Measurements from ENCODE around the gene DENND4B. TPM values are rescaled to one million over a fixed set of nuclear protein-coding genes. Genes with fewer than 3 reads are reported as not detected.

Gene DENND4B
- total RNA-seq, 1 donor from 2014 or later = 13.2 TPM

- no peak for DNase-seq (ENCODE audit: low read depth)
Observed at GRCh38 chr1:153882296-153882912, 64.1 kb downstream of the DENND4B start.

DNA sequence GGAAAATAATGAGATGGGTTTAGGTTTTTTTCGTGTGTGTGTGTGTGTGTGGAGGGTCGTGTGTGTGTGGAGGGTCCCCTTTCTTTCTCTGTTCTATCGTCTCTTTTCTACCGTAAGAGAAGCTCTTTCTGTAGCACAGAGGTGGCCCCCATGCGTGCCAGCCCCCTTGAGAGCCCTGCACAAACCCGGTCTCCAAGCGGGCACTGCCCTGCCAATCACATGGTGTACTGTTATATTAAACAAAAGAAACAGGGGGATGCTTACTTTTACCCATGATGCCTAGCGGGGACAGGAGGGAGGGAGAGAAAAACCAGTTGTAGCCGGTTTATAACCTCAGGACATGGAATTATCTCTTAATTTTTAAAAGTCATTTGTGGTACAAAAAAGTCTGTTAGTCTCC, 64.8 kb downstream of the DENND4B start:
- DNase-seq (ENCODE audit: low read depth) = peak; percentile 60

DNA sequence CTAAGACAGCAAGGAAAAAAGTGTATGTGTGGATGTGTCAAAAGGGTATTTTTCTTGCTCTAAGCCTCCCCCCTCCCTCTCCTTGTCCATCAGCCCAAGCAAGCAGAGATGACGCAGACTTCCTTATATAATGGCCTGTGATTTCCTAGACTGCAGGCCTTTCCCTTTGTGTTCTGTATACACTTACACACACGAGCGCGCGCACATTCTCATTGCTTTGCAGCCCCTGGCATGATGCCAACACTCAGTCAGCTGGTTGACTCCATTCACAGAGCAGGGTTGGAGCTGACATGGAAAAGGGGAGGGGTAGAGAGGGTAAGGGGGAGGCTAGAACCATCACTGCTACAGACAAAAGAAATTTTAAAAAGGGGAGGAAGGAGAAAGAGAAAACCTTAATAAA, 65.6 kb downstream of the DENND4B start:
- peak; percentile 84 for DNase-seq (ENCODE audit: low read depth)

DNA sequence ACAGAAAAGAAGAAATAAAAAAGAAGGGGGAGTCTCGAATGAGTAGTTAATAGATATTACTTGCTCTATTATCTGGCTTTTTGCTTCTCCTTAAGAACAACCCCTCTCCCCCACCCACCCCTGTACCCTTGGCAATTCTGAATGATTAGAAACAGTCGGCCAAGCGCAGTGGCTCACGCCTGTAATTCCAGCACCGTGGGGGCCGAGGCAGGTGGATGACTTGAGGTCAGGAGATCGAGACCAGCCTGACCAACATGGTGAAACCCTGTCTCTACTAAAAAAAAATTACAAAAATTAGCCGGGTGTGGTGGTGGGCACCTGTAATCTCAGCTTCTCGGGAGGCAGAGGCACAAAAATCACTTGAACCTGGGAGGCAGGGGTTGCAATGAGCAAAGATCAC, 66.5 kb downstream of the DENND4B start:
- DNase-seq (ENCODE audit: low read depth) = no peak

Small RNA genes within 50 kb of the gene (microRNA-seq; reads per million reads assigned to microRNA genes)
- not detected for gene MIR6737

Other genes with a start within 250 kb of the DENND4B start
- gene INTS3, start 218.7 kb downstream of the DENND4B start, total RNA-seq = 24.0 and 27.7 TPM in 2 replicates
- 0.29 and 0.42 TPM in 2 replicates for gene SLC27A3, start 171.3 kb downstream of the DENND4B start, total RNA-seq
- gene GATAD2B, start 23.7 kb downstream of the DENND4B start, total RNA-seq = 4.9 and 9.8 TPM in 2 replicates
- gene CRTC2, start 11.9 kb upstream of the DENND4B start, total RNA-seq = 8.5 and 12.3 TPM in 2 replicates
- gene SLC39A1, start 16.8 kb upstream of the DENND4B start, total RNA-seq = 64.4 and 69.9 TPM in 2 replicates
- 6.9 and 9.4 TPM in 2 replicates for gene CREB3L4, start 21.2 kb upstream of the DENND4B start, total RNA-seq
- 162 and 217 TPM in 2 replicates for gene JTB, start 31.0 kb upstream of the DENND4B start, total RNA-seq
- gene RAB13, start 39.6 kb upstream of the DENND4B start, total RNA-seq = 15.5 and 22.0 TPM in 2 replicates
- gene RPS27, start 44.0 kb upstream of the DENND4B start, total RNA-seq = 935 and 1,278 TPM in 2 replicates
- 0.13 TPM in 1 of 2 replicates, not detected in the other for gene NUP210L, start 208.4 kb upstream of the DENND4B start, total RNA-seq
- 819 and 978 TPM in 2 replicates for gene TPM3, start 245.4 kb upstream of the DENND4B start, total RNA-seq